ENCODE data around the gene STIP1. TPM values are rescaled to one million over a fixed set of nuclear protein-coding genes. Genes with fewer than 3 reads are reported as not detected.
A peak's percentile ranks its signal among the peaks of the same experiment; 100 is the strongest.

Gene STIP1
- total and polyA plus RNA-seq, 2 donors (not counting 3 experiments of a cell fraction or from before 2014, with no cell fraction given): 117 to 226 TPM

- H3K9me3 ChIP-seq (replicated peaks; ENCODE audit: control insufficient read depth, insufficient read depth, low read length): no peaks in the 10 kb centered on the region
- no peak overlapping the region for H3K27ac ChIP-seq (ENCODE audit: insufficient read depth, low read depth, low read length)
- no peak overlapping the region for H2AFZ ChIP-seq (ENCODE audit: low read depth, low read length)
- peaks cover 24% of the 10 kb centered on the region for H3K4me1 ChIP-seq (ENCODE audit: control insufficient read depth, extremely low read depth, insufficient read depth, low read length)
- H3K27me3 ChIP-seq (ENCODE audit: control insufficient read depth in 2 of 2, insufficient read depth in 2 of 2, low read length in 2 of 2): no peaks in the 10 kb centered on the region
- H3K79me2 ChIP-seq (ENCODE audit: control insufficient read depth, insufficient read depth, low read length): peaks cover 32% of the 10 kb centered on the region
- dilution Hi-C loops (cut with MboI; ENCODE audit: extremely low pct_ligation_motif_present, low sequenced_read_pairs) (no loop called here), intact Hi-C loops (cut with micrococcal nuclease) (no loop called here)
- H3K4me3 ChIP-seq (replicated peaks in 1 of 3; ENCODE audit: insufficient read depth in 1 of 3, low read depth in 1 of 3, low read length in 3 of 3): no peak overlapping the region
- CTCF ChIA-PET: interaction anchor here (0.6 to 4.7 kb wide), 9 partner anchors 10 to 102 kb away, joined by 3 to 60 read pairs (median 7); partner anchors contain the start of genes CATSPERZ, FERMT3, PRDX5 and STIP1
- H4K20me1 ChIP-seq (replicated peaks; ENCODE audit: control insufficient read depth, extremely low read depth, insufficient read depth, low read length): no peaks in the 10 kb centered on the region
- no peak for DNase-seq (ENCODE audit: low read depth, low spot score)
- FAIRE-seq: no peak
- no peak for TF ChIP-seq JUN (IDR thresholded peaks at IDR 0.05; ENCODE audit: borderline replicate concordance, insufficient read depth, insufficient read length, low read depth)
- TF ChIP-seq MYC (IDR thresholded peaks at IDR 0.05; ENCODE audit: low read depth, low read length): no peak
- no TSS peak for BruUV-seq (replicated peaks)
- H3K9ac ChIP-seq (replicated peaks; ENCODE audit: extremely low read depth, insufficient read depth, low read length): no peak overlapping the region
- H3K4me2 ChIP-seq (ENCODE audit: insufficient read depth, low read length): peak overlapping the region; percentile 23
- H3K36me3 ChIP-seq (ENCODE audit: control insufficient read depth in 2 of 2, extremely low read depth in 1 of 2, insufficient read depth in 2 of 2, low read length in 2 of 2): peaks cover 2 to 17% of the 10 kb centered on the region in 2 experiments
- POLR2A ChIA-PET: no interaction called here
- no peaks in the 10 kb centered on the region for H3K9me1 ChIP-seq (replicated peaks; ENCODE audit: control insufficient read depth, extremely low read depth, insufficient read depth, low read length)
Observed at GRCh38 chr11:64253043-64253442, 67.1 kb downstream of the STIP1 start.

DNA sequence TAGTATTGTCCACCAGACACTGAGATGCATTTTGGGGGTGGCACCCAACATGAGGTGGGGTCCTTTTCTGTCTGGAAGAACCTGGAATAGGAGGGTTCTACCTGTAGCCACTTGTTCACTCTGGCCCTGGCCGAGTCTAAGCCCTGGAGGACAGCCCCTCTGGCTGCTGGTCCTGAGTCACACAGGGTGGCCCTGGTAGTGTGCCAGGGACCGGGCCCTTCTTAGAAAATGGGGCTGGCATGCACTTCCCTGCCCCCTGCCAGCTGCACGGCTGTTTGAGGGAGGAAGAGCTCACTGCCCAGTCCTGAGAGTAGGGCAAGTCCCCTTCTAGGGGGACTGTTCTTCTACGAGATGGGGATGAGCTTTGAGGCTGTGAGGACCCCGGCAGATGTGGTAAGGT, 67.5 kb downstream of the STIP1 start:
- Histone ChIP-seq H3K9ac (replicated peaks; ENCODE audit: extremely low read depth, insufficient read depth, low read length) (no peak overlapping the region), H3K9me3 (replicated peaks; ENCODE audit: control insufficient read depth, insufficient read depth, low read length) (no peaks in the 10 kb centered on the region), H3K27ac (ENCODE audit: insufficient read depth, low read depth, low read length) (no peak overlapping the region), H3K4me2 (ENCODE audit: insufficient read depth, low read length) (no peak overlapping the region), H3K27me3 (ENCODE audit: control insufficient read depth in 2 of 2, insufficient read depth in 2 of 2, low read length in 2 of 2) (no peaks in the 10 kb centered on the region), H2AFZ (ENCODE audit: low read depth, low read length) (no peak overlapping the region), H3K4me1 (ENCODE audit: control insufficient read depth, extremely low read depth, insufficient read depth, low read length) (peaks cover 24% of the 10 kb centered on the region), H3K9me1 (replicated peaks; ENCODE audit: control insufficient read depth, extremely low read depth, insufficient read depth, low read length) (no peaks in the 10 kb centered on the region), H4K20me1 (replicated peaks; ENCODE audit: control insufficient read depth, extremely low read depth, insufficient read depth, low read length) (no peaks in the 10 kb centered on the region), H3K36me3 (ENCODE audit: control insufficient read depth in 2 of 2, extremely low read depth in 1 of 2, insufficient read depth in 2 of 2, low read length in 2 of 2) (peaks cover 2 to 20% of the 10 kb centered on the region in 2 experiments), H3K4me3 (replicated peaks in 1 of 3; ENCODE audit: insufficient read depth in 1 of 3, low read depth in 1 of 3, low read length in 3 of 3) (no peak overlapping the region), H3K79me2 (ENCODE audit: control insufficient read depth, insufficient read depth, low read length) (peaks cover 32% of the 10 kb centered on the region)
- FAIRE-seq (no peak), DNase-seq (ENCODE audit: low read depth, low spot score) (no peak)
- dilution Hi-C loops (cut with MboI; ENCODE audit: extremely low pct_ligation_motif_present, low sequenced_read_pairs): no loop called here
- POLR2A ChIA-PET: interaction anchor here (0.9 kb wide), 1 partner anchor 15 kb away, joined by 3 read pairs; no protein-coding TSS in a partner anchor
- BruUV-seq (replicated peaks): no TSS peak
- CTCF ChIA-PET: interaction anchor here (0.6 to 1.3 kb wide), 2 partner anchors 9 to 15 kb away, joined by 3 to 6 read pairs; no protein-coding TSS in a partner anchor
- intact Hi-C loops (cut with micrococcal nuclease): no loop called here
- TF ChIP-seq EZH2 (IDR thresholded peaks at IDR 0.05; ENCODE audit: borderline replicate concordance, low read depth, low read length, severe bottlenecking) (no peak), POLR2AphosphoS5 (IDR thresholded peaks at IDR 0.05; ENCODE audit: insufficient read depth, low read depth, low read length) (no peak), MAX (IDR thresholded peaks at IDR 0.05; ENCODE audit: insufficient read depth, insufficient read length) (no peak), GATA2 (IDR thresholded peaks at IDR 0.05; ENCODE audit: insufficient read depth, insufficient read length, low read depth, low read length) (no peak), FOS (IDR thresholded peaks at IDR 0.05; ENCODE audit: borderline replicate concordance, insufficient read depth, low read length) (no peak), MYC (IDR thresholded peaks at IDR 0.05; ENCODE audit: low read depth, low read length) (no peak), POLR2A (IDR thresholded peaks at IDR 0.05; ENCODE audit: low read depth, low read length) (no peak), JUN (IDR thresholded peaks at IDR 0.05; ENCODE audit: borderline replicate concordance, insufficient read depth, insufficient read length, low read depth) (no peak)
- TF ChIP-seq, protein P1, sequence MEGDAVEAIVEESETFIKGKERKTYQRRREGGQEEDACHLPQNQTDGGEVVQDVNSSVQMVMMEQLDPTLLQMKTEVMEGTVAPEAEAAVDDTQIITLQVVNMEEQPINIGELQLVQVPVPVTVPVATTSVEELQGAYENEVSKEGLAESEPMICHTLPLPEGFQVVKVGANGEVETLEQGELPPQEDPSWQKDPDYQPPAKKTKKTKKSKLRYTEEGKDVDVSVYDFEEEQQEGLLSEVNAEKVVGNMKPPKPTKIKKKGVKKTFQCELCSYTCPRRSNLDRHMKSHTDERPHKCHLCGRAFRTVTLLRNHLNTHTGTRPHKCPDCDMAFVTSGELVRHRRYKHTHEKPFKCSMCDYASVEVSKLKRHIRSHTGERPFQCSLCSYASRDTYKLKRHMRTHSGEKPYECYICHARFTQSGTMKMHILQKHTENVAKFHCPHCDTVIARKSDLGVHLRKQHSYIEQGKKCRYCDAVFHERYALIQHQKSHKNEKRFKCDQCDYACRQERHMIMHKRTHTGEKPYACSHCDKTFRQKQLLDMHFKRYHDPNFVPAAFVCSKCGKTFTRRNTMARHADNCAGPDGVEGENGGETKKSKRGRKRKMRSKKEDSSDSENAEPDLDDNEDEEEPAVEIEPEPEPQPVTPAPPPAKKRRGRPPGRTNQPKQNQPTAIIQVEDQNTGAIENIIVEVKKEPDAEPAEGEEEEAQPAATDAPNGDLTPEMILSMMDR (IDR thresholded peaks at IDR 0.05; ENCODE audit: extremely low read depth in 1 of 2, insufficient read depth in 1 of 2, low read depth in 1 of 2, low read length in 2 of 2): no peak
